Thyroid gland (tissue), 4 donors: ENCODE measurements around the gene LCE5A. TPM values are rescaled to one million over a fixed set of nuclear protein-coding genes. Genes with fewer than 3 reads are reported as not detected.

Experiments
- DNase-seq, 2 donors: peaks; one replicate each; pipeline ENCODE4 v3.0.0-alpha.2; 2019
- H3K27ac ChIP-seq, 3 donors: fragments of 200-600 bp; sonication (generic); 1 replicate in 2 of 3; 2 replicates in 1 of 3; pipeline ENCODE4 v1.5.1; 2016 to 2019; ENCODE audit warnings: mild to moderate bottlenecking in 1 of 3, moderate library complexity in 1 of 3
- H3K27me3 ChIP-seq: fragments of 200-600 bp; sonication (generic); one replicate; pipeline ENCODE4 v1.5.1; 2019
- H3K36me3 ChIP-seq, 2 donors: fragments of 200-600 bp; sonication (generic); one replicate each; pipeline ENCODE4 v1.5.1; 2016 to 2019
- H3K4me1 ChIP-seq, 2 donors: fragments of 200-600 bp; sonication (generic); one replicate each; pipeline ENCODE4 v1.5.1; 2017 to 2019
- H3K4me3 ChIP-seq, 3 donors: fragments of 200-600 bp; sonication (generic); replicated peaks in 1 of 3; 1 replicate in 2 of 3; 2 replicates in 1 of 3; pipeline ENCODE4 v1.5.1; 2016; ENCODE audit warnings: mild to moderate bottlenecking in 1 of 3
- H3K9me3 ChIP-seq: fragments of 200-600 bp; sonication (generic); one replicate; pipeline ENCODE4 v1.5.1; 2017
- POLR2A ChIP-seq, 2 donors: fragments of 450-650 bp; IDR thresholded peaks; one replicate each; pipeline ENCODE4 v1.6.1; 2017; ENCODE audit warnings: antibody characterized with exemption in 2 of 2, mild to moderate bottlenecking in 2 of 2, moderate library complexity in 1 of 2
- WGBS, 2 donors: methylation state at CpG; one replicate each; pipeline ENCODE4 v1.1.5; 2017; 5-methylcytosine and 5-hydroxymethylcytosine counted together
- intact Hi-C: fragments of 100-400 bp; cut with DNase I; formaldehyde crosslinking; loops from one replicate; pipeline ENCODE4 v1.15.1; 2023
- total RNA-seq, 4 donors: library from RNA; depleted of rRNA; stranded (reverse); fragments of >200 nt; gene quantifications; one replicate each; pipeline ENCODE4 v1.2.3, GENCODE V29; 2016
- TF ChIP-seq, protein P1 (sequence below), 6 experiments: fragments of 200-600 bp in 3 of 6; fragments of 450-650 bp in 3 of 6; sonication (generic) in 3 of 6; IDR thresholded peaks; one replicate each; pipeline ENCODE4 v1.5.1; 2016 to 2019; ENCODE audit warnings: antibody characterized with exemption in 6 of 6, mild to moderate bottlenecking in 2 of 6, inconsistent platforms in 1 of 6, moderate library complexity in 1 of 6

The LCE5A gene, protein sequence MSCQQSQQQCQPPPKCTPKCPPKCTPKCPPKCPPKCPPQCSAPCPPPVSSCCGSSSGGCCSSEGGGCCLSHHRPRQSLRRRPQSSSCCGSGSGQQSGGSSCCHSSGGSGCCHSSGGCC
- not detected for total RNA-seq

DNA sequence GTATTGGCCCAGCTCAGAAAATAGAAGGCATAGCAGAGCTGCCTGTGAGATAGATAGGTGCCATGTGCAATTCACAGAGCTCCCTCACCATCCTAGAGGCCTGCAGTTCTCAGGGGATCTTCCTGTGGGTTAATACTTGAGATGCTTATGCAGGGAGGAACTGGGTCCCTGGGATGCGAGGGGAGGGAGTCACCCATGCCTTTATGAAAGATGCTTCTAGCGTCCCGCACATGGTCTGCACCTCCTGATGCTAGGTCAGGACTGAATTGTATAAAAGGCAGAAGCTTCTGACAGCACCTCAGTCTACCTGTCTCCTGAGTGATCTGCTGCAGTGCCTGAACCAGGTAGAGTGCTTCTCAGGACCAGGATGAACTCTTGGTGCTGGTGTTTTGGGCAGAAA, at the start of gene LCE5A:
LCE5A (plus strand) TSS at position 301 of the 400 bp plus-strand sequence. CDS start 732 bp downstream, outside the sequence.
- H3K4me1 ChIP-seq: peaks cover 4 to 5% of the 10 kb centered on the region in 2 donors
- intact Hi-C loops: no loop called here
- TF ChIP-seq, protein P1, sequence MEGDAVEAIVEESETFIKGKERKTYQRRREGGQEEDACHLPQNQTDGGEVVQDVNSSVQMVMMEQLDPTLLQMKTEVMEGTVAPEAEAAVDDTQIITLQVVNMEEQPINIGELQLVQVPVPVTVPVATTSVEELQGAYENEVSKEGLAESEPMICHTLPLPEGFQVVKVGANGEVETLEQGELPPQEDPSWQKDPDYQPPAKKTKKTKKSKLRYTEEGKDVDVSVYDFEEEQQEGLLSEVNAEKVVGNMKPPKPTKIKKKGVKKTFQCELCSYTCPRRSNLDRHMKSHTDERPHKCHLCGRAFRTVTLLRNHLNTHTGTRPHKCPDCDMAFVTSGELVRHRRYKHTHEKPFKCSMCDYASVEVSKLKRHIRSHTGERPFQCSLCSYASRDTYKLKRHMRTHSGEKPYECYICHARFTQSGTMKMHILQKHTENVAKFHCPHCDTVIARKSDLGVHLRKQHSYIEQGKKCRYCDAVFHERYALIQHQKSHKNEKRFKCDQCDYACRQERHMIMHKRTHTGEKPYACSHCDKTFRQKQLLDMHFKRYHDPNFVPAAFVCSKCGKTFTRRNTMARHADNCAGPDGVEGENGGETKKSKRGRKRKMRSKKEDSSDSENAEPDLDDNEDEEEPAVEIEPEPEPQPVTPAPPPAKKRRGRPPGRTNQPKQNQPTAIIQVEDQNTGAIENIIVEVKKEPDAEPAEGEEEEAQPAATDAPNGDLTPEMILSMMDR (IDR thresholded peaks at IDR 0.05): no peak
- no peak for TF ChIP-seq POLR2A (IDR thresholded peaks at IDR 0.05)
- H3K27ac ChIP-seq: no peak within 1 kb of the TSS
- WGBS, 2 donors: 89 to 91% methylated on average over 3 of the region's 3 CpGs
- H3K36me3 ChIP-seq: no peaks in the 10 kb centered on the region
- H3K9me3 ChIP-seq: no peaks in the 10 kb centered on the region
- peaks cover 12% of the 10 kb centered on the region for H3K27me3 ChIP-seq
- DNase-seq: no peak
- H3K4me3 ChIP-seq: no peak within 1 kb of the TSS

DNA sequence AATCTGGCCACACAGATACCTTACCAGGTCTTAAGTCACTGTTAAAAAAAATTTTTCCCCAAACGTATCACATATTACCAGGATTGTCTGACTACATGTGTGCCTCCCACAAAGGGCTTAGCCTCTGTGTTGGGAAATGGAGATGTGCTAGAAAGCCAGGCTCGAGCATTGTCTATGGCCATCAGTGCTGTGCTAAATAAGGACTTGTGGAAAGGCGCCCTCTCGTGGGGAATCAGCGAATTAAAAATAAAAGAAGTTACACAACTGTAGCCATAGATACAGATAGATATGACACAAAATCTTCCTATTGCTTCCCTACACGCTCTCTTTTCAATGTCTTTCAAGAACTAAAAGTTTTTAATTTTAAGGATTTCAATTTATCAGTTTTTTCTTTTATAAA, 49.1 kb upstream of the LCE5A start:
- Histone ChIP-seq H3K27ac (no peak overlapping the region), H3K36me3 (no peaks in the 10 kb centered on the region), H3K4me3 (no peak overlapping the region), H3K27me3 (no peaks in the 10 kb centered on the region), H3K4me1 (no peaks in the 10 kb centered on the region), H3K9me3 (no peaks in the 10 kb centered on the region)
- intact Hi-C loops: no loop called here
- TF ChIP-seq, protein P1 (IDR thresholded peaks at IDR 0.05): peak; percentile 29 to 64 (median 43)
- TF ChIP-seq POLR2A (IDR thresholded peaks at IDR 0.05): no peak
- peak; percentile 37 to 50 for DNase-seq
- WGBS, 2 donors: 8 to 9% methylated on average over 6 of the region's 6 CpGs

DNA sequence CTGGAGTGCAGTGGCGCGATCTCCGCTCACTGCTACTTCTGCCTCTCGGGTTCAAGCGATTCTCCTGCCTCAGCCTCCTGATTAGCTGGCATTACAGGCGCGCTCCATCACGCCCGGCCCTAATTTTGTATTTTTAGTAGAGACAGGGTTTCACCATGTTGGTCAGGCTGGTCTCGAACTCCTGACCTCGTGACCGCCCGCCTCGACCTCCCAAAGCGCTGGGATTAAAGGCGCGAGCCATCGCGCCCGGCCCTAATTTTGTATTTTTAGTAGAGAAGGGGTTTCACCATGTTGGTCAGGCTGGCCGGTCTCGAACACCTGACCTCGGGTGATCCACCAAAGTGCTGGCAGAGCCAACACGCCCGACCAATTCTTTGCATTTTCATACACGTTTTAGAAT, 48.0 kb upstream of the LCE5A start:
- Histone ChIP-seq H3K36me3 (no peaks in the 10 kb centered on the region), H3K4me1 (no peaks in the 10 kb centered on the region), H3K9me3 (no peaks in the 10 kb centered on the region), H3K27ac (no peak overlapping the region), H3K4me3 (no peak overlapping the region), H3K27me3 (no peaks in the 10 kb centered on the region)
- TF ChIP-seq POLR2A (IDR thresholded peaks at IDR 0.05): no peak
- TF ChIP-seq, protein P1 (IDR thresholded peaks at IDR 0.05): no peak
- intact Hi-C loops: no loop called here
- WGBS, 2 donors: 96 to 97% methylated on average over 26 of the region's 26 CpGs
- no peak for DNase-seq

DNA sequence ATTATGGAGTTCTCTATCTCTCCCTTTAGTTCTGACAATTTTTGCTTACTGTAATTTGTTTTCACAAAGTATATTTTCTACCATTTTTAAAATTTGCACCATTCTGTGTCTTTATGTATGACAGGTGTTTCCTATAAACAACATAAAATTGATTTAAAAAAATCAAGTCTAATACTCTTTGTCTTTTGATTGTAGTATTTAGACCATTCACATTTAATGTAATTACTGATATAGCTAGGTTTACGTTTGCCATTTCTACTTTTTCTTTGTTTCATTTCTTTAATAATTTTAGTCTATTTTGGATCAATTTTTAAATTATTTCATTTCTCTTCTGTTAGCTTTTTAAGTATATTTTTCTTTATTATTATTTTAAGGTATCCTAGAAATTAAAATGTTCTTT, 44.4 kb upstream of the LCE5A start:
- TF ChIP-seq, protein P1 (IDR thresholded peaks at IDR 0.05): no peak
- no peak for TF ChIP-seq POLR2A (IDR thresholded peaks at IDR 0.05)
- no peaks in the 10 kb centered on the region for H3K9me3 ChIP-seq
- intact Hi-C loops: no loop called here

DNA sequence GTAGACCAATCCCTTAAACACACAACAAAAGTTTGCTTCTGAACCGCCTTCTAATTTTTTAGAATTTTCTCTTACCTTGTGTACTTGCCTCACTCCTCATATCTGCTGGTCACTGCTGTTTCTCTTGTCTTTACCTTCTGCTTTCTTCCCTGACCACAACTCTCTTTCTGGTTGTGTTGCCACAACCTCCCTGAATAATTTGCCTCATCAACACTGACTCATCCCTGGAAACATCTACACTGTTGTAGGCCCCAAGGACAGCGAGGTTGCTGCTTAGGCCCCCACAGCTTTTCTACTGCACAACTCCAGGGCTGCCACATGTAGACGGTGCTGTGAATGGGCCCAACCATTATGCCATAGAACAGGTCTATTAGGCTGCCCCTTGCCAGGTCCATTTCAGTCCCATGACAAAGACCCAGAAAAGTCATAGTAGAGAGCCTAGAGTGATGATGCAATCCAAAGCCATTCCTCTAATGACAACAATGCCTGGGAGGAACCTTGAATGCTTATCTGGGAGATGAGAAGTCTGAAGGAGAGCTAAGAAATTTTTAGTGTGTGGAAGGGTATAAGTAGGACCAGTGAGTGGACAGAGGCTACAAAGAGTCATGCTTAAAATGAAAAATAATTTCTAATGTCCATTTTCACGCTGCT, 36.6 kb upstream of the LCE5A start:
- DNase-seq: no peak
- H3K4me1 ChIP-seq: no peaks in the 10 kb centered on the region
- no peak overlapping the region for H3K27ac ChIP-seq
- 84% methylated on average over 4 of the region's 4 CpGs for WGBS, 2 donors
- H3K9me3 ChIP-seq: no peaks in the 10 kb centered on the region
- TF ChIP-seq, protein P1 (IDR thresholded peaks at IDR 0.05): no peak
- no peak for TF ChIP-seq POLR2A (IDR thresholded peaks at IDR 0.05)
- intact Hi-C loops: no loop called here
- no peak overlapping the region for H3K4me3 ChIP-seq
- H3K36me3 ChIP-seq: no peaks in the 10 kb centered on the region
- no peaks in the 10 kb centered on the region for H3K27me3 ChIP-seq

More for the DNA sequence above, 44.4 kb upstream of the LCE5A start:
- H3K4me1 ChIP-seq: no peaks in the 10 kb centered on the region
- no peaks in the 10 kb centered on the region for H3K36me3 ChIP-seq
- DNase-seq: no peak
- no peak overlapping the region for H3K27ac ChIP-seq
- 87% methylated on average over 1 of the region's 1 CpG for WGBS, 2 donors
- no peak overlapping the region for H3K4me3 ChIP-seq
- no peaks in the 10 kb centered on the region for H3K27me3 ChIP-seq
